NCI-H2227 (cell line): ENCODE measurements around the gene SOX8.

ENCODE experiments used
- DNase-seq: peaks from one replicate; lab custom pipeline; 2025; ENCODE audit not compliant: unreplicated experiment; lab: John Stamatoyannopoulos, UW

The SOX8 gene

DNA sequence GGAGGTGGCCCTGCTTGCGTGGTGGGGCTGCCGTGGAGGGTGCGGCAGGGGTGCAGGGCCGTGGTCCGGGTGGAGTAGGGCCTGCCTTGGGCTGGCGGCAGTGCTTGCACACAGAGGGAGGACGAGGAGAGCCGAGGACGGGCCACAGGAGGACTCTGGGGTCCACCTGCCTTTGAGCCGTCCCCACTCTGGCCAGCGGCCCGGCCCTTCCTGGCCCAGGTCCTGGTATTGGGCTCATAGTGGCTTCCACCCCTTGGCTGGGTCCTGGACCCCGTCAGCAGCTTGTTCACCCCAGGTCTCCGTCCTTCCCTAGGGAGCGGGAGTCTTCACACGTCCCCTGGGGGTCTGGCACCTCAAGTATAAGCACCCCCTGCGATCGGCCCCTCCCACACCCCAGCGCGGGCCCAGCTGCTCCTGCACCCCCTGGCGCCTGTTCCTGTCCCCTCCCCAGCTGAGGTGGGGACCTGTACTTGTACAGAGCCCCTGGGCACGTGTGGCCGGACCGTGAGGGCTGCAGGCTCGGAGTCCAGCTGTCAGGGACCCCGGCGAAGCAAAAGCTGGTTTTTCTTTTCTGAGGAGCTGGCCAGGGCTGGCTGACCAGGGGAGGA lies 40.1 kb downstream of the SOX8 start:
- DNase-seq: no peak

DNA sequence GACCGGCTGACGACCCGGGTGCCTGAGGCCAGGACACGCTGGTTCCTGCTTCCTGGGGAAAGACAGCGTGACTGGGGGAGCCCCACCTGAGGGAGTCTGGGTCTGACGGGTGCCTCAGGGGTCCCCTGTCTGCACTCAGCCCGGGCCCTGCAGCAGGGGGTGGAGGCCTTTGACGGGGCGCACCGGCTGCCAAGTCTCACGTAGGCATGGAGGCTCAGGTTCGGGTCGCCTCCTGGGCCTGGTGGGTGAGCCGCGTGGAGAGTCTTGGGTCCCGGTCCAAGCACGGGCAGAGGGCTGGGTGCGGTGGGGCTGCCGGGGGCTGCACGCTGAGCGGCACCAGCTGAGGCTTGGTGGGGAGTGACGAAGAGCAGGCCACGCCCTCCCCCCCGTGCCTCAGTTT lies 40.9 kb downstream of the SOX8 start:
- DNase-seq: no peak

DNA sequence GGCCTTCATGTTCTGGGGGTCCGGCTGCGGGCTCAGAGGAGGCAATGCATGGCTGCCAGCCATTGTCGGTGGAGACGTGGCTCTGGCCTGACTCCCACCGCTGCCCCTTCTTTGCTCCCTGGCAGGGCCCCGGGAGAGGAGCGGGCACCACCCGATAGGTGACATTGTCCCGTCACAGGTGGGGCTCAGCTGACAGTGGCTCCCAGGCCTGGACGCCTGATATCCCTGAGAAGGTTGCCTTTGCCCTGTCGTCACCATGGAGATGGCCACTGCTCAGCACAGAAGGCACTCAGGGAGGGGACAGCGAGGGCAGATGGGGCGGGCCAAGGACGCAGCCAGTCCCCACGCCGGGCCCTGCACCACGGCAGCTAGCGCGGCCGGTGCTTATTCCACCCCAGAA lies 42.6 kb downstream of the SOX8 start:
- no peak for DNase-seq

DNA sequence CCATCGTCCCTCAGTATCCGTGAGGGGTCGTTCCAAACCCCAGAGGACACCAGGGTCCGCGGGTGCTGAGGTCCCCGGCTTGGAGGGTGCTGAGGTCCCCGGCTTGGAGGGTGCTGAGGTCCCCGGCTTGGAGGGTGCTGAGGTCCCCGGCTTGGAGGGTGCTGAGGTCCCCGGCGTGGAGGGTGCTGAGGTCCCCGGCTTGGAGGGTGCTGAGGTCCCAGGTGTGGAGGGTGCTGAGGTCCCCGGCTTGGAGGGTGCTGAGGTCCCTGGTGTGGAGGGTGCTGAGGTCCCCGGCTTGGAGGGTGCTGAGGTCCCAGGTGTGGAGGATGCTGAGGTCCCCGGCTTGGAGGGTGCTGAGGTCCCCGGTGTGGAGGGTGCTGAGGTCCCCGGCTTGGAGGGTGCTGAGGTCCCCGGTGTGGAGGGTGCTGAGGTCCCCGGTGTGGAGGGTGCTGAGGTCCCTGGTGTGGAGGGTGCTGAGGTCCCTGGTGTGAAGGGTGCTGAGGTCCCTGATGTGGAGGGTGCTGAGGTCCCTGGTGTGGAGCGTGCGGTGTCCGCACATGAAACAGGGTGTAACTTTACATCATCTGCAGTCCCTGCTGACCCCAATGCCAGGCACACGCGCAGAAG lies 43.7 kb downstream of the SOX8 start:
- peak; percentile 11 for DNase-seq

DNA sequence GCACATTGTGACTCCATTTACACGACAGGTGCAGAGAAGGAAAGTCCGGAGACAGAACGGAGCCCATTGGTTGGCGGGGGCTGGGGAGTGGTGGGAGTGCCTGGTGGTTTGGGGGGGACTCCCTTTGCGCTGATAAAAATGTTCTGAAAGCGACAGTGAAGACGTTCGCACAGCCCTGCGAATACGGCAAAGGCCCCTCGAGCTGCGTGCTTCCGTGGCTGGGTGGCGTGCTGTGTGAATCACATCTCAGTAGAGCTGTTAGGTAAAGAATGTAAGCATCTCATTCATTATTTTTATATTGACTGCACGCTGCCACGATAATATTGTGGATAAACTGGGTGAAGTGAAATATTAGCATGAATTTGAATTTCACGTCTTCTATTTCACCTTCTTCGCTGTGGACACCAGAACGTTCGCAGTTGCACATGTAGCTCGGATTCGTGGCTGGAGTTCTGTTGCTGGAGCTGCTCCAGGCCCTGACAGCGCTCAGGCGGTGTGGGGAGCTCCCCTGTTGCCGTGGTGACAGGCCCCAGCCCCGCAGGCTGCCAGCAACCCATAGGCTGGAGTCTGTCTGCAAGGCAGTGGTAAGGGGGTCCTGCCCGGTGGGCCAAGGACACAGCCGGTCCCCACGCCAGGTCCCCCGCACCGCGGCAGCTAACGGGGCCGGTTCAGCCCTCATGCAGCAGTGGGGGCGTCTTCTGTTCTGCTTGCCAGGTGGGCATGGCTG lies 44.6 kb downstream of the SOX8 start:
- DNase-seq: no peak

DNA sequence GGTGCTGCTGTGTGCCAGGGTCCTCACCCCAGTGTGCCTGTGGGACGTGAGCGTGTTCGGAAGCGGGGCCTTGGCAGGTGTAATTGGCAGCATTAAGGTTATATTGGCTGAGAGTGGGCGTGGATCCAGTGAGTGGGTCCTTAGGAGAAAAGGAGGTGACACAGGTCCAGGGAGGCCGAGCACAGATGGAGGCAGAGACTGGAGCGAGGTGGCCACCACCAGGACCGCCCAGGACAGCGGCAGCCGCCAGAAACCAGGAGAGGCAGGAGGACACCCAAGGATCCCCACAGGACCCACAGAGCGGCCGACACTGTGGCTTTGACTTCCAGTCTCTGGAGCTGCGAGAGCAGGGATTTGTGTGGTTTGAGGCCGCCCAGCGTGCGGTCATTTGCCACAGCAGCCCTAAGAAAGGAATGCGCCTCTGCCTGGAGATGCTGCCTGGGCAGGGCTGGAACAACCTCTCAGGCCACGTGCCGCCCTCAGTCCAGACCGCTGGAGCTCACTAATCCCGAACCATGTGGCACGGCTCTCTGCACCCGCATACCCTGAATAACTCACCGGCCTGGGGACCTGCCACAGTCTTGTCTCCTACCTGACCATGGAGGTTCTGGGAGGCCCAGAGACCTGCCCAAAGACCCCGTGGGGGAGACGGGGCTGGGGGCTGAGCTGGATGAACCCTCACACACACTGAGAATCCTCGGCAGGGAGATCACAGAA lies 45.4 kb downstream of the SOX8 start:
- DNase-seq: no peak

DNA sequence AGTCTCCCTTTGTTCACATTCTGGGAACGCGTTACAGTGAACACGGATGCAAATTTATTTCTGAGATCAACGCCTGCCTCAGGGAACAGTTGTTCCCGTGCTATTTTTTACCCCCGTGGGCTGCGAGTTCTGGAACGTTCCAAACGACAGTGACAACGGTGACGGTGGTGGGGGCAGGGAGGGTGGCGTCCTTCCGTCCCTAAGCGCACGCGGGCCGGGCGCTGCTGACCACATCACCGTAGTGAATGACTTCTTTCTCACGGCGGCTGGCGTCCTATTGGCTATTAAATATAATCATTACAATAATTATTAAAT lies 45.9 kb downstream of the SOX8 start:
- DNase-seq: no peak

DNA sequence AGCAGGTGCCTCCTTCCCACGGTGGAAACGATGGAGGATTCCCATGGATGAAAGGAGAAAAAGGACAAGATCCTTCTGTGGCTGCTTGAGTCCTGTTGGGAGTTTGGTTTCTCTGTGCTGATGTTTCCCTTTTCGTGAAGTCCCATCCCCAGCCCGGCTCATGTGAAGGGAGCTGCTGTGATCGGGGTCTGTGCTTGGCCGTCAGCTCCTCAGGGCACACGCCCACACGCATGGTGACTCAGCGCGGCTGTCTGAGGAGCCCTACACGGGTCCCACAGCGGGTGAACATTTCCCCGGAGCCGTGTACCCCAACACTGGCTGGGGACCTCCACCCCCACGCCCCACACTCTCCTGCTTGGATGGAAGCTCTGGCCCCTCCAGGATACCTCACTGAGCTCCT lies 46.5 kb downstream of the SOX8 start:
- DNase-seq: no peak

DNA sequence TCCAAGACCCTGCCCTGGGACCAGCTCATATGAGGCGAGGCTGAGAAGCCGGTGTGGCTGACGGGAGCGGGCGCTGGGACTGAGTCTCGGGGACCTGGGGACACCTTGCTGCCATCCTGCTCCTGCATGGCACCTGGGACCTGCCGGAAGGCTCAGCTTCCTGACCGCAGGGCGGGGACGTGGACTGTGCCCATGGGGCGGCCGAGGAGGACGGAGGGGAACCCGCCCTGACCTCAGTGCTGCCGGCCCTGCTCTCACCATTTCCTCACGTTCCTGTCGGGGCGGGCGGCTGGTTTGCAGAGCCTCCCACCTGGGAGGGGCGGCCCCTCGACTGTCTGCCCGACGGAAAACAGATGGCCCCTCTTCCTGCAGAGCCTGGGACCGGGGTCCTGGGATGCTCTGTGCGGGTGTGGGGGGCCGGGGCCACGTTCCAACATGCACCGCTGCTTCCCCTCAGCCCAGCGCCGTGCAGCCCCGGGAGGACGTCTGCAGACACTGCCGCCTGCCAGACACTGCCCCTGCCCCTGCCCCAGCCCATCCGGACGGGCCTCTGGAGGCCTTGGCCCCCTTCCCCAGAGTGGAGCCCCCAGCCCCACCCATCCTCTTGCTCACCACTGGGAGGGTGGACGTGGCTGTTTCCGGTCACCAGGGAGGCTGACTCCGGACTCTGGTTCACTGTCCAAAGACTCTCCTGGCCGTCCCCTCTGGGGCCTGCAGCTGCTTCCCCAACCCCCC lies 47.1 kb downstream of the SOX8 start:
- no peak for DNase-seq

DNA sequence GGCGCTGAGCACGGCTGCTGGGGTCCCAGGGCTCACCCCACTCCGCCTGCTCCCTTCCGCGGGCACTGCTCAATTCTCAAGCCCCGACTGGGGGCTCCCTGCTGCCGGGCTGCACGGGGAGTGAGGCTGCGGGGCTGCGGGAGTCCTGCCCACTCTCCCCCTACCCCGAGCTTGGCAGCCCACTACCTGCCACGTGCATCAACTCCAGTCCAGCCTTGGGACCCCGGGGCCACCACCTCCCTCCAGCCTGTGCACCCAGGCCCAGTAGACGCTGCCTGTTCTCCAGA lies 47.6 kb downstream of the SOX8 start:
- DNase-seq: no peak

DNA sequence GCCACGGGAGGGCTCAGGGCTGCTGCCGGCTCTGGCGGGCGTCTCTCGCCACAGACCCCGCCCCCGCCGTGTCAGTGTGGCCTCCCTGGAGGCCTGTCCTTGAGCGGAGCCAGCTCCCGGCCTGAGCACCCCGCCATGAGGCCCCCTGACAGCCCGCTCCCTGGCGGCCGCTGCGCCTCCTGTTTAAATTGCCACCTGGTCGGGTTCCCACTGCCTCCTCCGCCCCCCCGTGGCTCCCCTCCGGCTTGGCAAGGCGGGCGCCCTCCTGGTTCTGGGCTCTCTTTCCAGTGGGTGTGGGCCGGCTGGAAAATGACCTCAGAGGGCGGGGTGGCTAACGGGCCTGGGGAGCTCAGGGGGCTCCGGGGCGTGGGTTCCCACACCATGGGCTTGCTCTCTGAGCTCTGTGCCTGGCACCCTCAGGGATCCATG lies 48.9 kb downstream of the SOX8 start:
- DNase-seq: no peak

DNA sequence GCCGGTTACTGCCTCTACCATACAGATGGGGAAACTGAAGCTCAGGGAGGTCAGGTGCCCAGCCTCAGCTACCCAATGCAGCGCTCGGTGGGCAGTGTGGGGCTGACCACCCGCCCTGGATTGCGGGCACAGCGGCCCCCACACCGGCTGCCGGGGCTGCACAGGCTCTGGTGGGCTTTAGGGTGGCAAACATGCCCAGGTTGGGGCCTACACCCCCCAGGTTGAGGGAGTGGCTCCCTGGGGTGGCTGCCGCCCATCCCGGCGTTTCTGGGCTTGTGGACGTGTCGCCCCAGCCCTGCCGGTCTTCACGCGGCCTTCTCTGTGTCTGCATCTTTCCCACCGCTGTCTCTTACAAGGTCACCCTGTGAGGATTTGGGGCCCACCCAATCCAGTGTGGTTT lies 50.1 kb downstream of the SOX8 start:
- no peak for DNase-seq

DNA sequence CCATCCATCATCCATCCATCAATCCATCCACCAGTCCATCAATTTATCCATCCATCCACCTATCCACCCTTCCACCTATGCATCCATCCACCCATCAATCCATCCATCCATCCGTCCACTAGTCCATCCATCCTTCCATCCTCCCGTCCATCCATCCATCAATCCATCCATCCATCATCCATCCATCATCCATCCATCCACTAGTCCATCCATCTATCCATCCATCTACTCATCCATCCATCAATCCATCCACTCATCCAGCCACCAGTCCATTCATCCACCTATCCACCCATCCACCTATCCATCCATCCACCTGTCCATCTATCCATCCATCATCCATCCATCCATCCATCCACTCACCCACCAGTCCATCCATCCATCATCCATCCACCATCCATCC lies 51.0 kb downstream of the SOX8 start:
- no peak for DNase-seq

DNA sequence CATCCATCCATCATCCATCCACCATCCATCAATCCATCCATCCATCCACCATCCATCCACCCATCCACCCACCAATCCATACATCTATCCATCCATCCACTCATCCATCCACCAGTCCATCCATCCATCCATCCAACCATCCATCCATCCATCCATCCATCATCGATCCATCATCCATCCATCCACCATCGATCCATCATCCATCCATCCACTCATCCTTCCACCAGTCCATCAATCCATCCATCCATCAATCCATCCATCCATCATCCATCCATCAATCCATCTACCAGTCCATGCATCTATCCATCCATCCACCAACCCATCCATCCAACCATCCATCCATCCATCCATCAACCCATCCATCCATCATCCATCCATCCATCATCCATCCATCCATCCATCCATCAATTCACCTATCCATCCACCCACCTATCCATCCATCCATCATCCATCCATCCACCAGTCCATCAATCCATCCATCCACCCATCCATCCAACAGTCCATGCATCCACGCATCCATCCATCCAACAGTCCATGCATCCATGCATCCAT lies 51.6 kb downstream of the SOX8 start:
- DNase-seq: no peak

DNA sequence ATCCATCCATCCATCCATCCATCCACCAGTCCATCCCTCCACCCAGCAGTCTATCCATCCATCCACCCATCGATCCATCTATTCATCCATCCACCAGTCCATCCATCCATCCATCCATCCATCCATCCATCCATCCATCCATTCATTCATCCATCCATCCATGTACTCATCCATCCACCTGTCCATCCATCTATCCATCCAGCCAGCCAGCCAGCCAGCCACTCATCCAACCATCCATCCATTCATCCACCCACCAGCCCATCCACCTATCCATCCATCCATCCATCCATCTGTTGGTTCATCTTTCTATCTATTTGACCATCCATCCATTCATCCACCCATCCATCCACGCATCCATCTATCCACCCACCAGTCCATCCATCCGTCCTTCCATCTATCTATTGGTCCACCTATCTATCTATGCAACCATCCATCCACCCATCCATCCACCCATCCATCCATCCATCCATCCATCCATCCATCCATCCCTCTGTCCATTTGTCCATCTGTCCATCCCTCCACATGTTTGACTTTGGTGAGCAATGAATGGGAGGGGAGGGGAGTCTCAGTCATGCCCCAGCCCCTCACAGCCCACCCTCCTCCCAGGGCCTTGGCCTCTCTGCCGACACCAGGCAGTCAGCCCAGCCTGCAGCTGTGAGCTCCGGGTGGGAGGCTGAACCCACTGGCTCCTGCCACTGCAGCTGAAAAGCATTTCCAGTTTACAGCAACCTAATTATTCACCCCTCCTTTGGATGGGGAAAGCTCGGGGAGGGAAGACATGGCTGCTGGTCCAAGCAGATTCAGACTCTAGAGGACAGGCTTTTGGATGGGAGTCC lies 52.9 kb downstream of the SOX8 start:
- DNase-seq: no peak

DNA sequence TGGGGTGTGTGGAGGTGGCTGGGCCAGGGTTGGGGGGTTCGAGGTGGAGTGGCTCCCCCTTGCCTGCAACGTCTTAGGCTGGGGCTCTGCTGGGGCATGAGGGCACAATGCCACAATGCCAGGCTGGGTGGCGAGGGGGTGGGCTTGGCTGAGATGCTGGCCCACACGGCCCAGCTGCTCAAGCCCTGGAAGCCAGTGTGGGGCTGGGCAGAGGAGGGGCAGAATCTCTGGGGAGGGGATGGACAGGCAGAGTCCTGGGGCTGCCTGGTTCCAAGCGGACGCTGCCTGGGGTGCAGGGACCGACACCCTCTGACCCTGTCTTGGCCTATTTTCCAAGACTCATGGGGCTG lies 53.5 kb downstream of the SOX8 start:
- DNase-seq: no peak

DNA sequence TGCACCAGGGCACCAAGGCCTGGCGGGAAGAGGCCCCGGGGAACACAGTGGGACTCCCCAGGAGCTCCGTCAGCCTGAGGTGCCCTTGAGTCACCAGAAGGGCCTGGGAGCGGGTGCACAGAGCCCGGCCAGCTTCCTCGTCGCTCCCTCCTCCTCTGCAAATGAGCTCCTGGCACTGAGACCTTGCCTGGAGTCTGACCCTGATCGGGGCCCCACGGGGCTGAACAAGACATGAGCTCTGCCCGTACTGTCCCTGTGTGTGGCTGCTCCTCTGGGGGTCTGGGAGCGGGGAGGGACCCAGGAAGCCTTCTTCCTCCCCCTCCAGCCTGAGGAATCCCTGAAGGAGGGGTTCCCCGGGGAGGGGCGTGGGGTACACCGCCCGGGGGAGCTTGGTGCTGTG lies 54.6 kb downstream of the SOX8 start:
- no peak for DNase-seq
